MM.1S (cell line): ENCODE data around the gene SMIM35.
"Not testable (repeated sequence)": the region's sequence is repeated elsewhere in the genome, so short reads cannot be mapped to it uniquely, and the experiment has no call there.

Source experiments
- DNase-seq: peaks from one replicate; pipeline ENCODE4 v3.0.0-alpha.2; 2015
- H2AFZ ChIP-seq: fragments of 300-600 bp; sonication (generic); 2 replicates; pipeline ENCODE4 v1.6.0; 2016; ENCODE audit warnings: antibody characterized with exemption, low read length
- H3F3A ChIP-seq: fragments of 300-600 bp; sonication (generic); 2 replicates; pipeline ENCODE4 v1.6.1; 2016; ENCODE audit warnings: mild to moderate bottlenecking, antibody characterized with exemption, low read length, moderate library complexity, mixed read lengths; ENCODE audit not compliant: insufficient read depth
- H3K27ac ChIP-seq: fragments of 300-600 bp; sonication (generic); 2 replicates; pipeline ENCODE4 v1.5.1; 2016; ENCODE audit warnings: mild to moderate bottlenecking, low read length
- H3K27me3 ChIP-seq: fragments of 300-600 bp; sonication (generic); replicated peaks from 2 replicates; pipeline ENCODE4 v1.6.0; 2016; ENCODE audit warnings: low read length; ENCODE audit not compliant: insufficient read depth
- H3K36me3 ChIP-seq: fragments of 300-600 bp; sonication (generic); replicated peaks from 2 replicates; pipeline ENCODE4 v1.6.1; 2016; ENCODE audit warnings: mild to moderate bottlenecking, low read length, mixed read lengths; ENCODE audit not compliant: insufficient read depth
- H3K4me1 ChIP-seq: fragments of 300-600 bp; sonication (generic); 2 replicates; pipeline ENCODE4 v1.6.1; 2016; ENCODE audit warnings: low read length, mixed read lengths
- H3K4me2 ChIP-seq: fragments of 300-600 bp; sonication (generic); 2 replicates; pipeline ENCODE4 v1.6.0; 2016; ENCODE audit warnings: low read depth, low read length
- H3K4me3 ChIP-seq: fragments of 300-600 bp; sonication (generic); 2 replicates; pipeline ENCODE4 v1.5.1; 2016; ENCODE audit warnings: low read length, mixed read lengths
- H3K79me2 ChIP-seq: fragments of 300-600 bp; sonication (generic); 2 replicates; pipeline ENCODE4 v1.6.1; 2016; ENCODE audit warnings: mixed run types, low read length, mixed read lengths
- H3K9ac ChIP-seq: fragments of 300-600 bp; sonication (generic); 2 replicates; pipeline ENCODE4 v1.6.1; 2016; ENCODE audit warnings: low read length, mixed read lengths
- H3K9me2 ChIP-seq: fragments of 300-600 bp; sonication (generic); replicated peaks from 2 replicates; pipeline ENCODE4 v1.6.1; 2016; ENCODE audit warnings: mild to moderate bottlenecking, low read length, mixed read lengths; ENCODE audit not compliant: insufficient read depth
- H3K9me3 ChIP-seq: fragments of 300-600 bp; sonication (generic); replicated peaks from 2 replicates; pipeline ENCODE4 v1.6.1; 2016; ENCODE audit warnings: mild to moderate bottlenecking, low read length, mixed read lengths; ENCODE audit not compliant: insufficient read depth
- H4K20me1 ChIP-seq: fragments of 300-600 bp; sonication (generic); 2 replicates; pipeline ENCODE4 v1.6.1; 2016; ENCODE audit warnings: mild to moderate bottlenecking, low read length, moderate library complexity, mixed read lengths; ENCODE audit not compliant: insufficient read depth
- CTCF ChIP-seq: fragments of 300-600 bp; sonication (generic); IDR thresholded peaks from 2 replicates; pipeline ENCODE4 v1.5.1; 2016; ENCODE audit warnings: antibody characterized with exemption, low read length, mixed read lengths
- EZH2 ChIP-seq: fragments of 300-600 bp; sonication (generic); optimal IDR thresholded peaks from 2 replicates; pipeline ENCODE3; 2017; ENCODE audit warnings: low read depth, mild to moderate bottlenecking, antibody characterized with exemption, low read length, mixed read lengths
- EZH2phosphoT487 ChIP-seq: fragments of 300-600 bp; sonication (generic); IDR thresholded peaks from 2 replicates; pipeline ENCODE4 v1.6.1; 2018; ENCODE audit warnings: antibody characterized with exemption, low read length

Gene SMIM35

GRCh38 chr11:118064956-118065355, 21.8 kb downstream of the SMIM35 start:
- no peak for DNase-seq
- no peaks in the 10 kb centered on the region for H4K20me1 ChIP-seq
- H3K4me1 ChIP-seq, result no peaks in the 10 kb centered on the region
- H2AFZ ChIP-seq, result no peak overlapping the region
- H3F3A ChIP-seq, result no peaks in the 10 kb centered on the region
- H3K36me3 ChIP-seq, result no peaks in the 10 kb centered on the region
- H3K27me3 ChIP-seq, result no peaks in the 10 kb centered on the region
- no peak overlapping the region for H3K27ac ChIP-seq
- no peaks in the 10 kb centered on the region for H3K9me3 ChIP-seq
- TF ChIP-seq EZH2phosphoT487, result no peak
- TF ChIP-seq CTCF, result no peak
- no peak for TF ChIP-seq EZH2
- no peak overlapping the region for H3K4me3 ChIP-seq
- no peaks in the 10 kb centered on the region for H3K9me2 ChIP-seq
- H3K4me2 ChIP-seq, result no peak overlapping the region
- H3K9ac ChIP-seq, result no peak overlapping the region
- H3K79me2 ChIP-seq, result no peaks in the 10 kb centered on the region

GRCh38 chr11:118062631-118063030, 24.1 kb downstream of the SMIM35 start:
- H3K27ac ChIP-seq, H3K36me3 ChIP-seq, H3K79me2 ChIP-seq, DNase-seq, H3K9ac ChIP-seq, H3K9me3 ChIP-seq, H3F3A ChIP-seq, H3K27me3 ChIP-seq, H4K20me1 ChIP-seq, H3K4me3 ChIP-seq, H3K4me1 ChIP-seq, H3K9me2 ChIP-seq, H2AFZ ChIP-seq, H3K4me2 ChIP-seq: not testable (repeated sequence)

DNA sequence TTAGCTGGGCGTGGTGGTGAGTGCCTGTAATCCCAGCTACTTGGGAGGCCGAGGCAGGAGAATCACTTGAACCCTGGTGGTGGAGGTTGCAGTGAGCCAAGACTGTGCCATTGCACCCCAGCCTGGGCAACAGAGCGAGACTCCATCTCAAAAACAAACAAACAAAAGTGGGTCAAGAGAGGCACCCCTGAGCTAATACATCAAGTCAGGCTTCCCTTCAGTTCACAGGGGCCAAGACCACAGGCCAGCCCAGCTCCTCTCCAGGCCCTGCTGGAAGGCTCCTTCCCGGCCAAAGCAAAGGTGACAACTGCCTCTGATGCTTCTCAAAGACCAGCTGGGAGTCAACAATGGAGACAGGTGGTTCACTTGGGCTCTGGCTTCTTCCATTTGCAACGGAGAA, 24.6 kb downstream of the SMIM35 start:
- not testable (repeated sequence) for DNase-seq, H3K9ac ChIP-seq, H2AFZ ChIP-seq, H3K27ac ChIP-seq, H4K20me1 ChIP-seq, H3K4me2 ChIP-seq, H3K36me3 ChIP-seq, H3K27me3 ChIP-seq, H3K4me1 ChIP-seq, H3K9me3 ChIP-seq, H3K4me3 ChIP-seq, H3K79me2 ChIP-seq, H3F3A ChIP-seq, H3K9me2 ChIP-seq

- Histone ChIP-seq H4K20me1 (no peaks in the 10 kb centered on the region), H2AFZ (no peak overlapping the region), H3K36me3 (no peaks in the 10 kb centered on the region), H3K27ac (no peak overlapping the region), H3K9me3 (no peaks in the 10 kb centered on the region), H3K4me2 (no peak overlapping the region), H3F3A (no peaks in the 10 kb centered on the region), H3K4me1 (no peaks in the 10 kb centered on the region), H3K79me2 (no peaks in the 10 kb centered on the region), H3K9me2 (no peaks in the 10 kb centered on the region), H3K9ac (no peak overlapping the region), H3K4me3 (no peak overlapping the region), H3K27me3 (no peaks in the 10 kb centered on the region)
- no peak for TF ChIP-seq EZH2
- TF ChIP-seq CTCF, result no peak
- no peak for TF ChIP-seq EZH2phosphoT487
- DNase-seq, result no peak
These were observed 25.1 kb downstream of the SMIM35 start for GRCh38 chr11:118061586-118062125.
